Measurements from ENCODE around the gene CXCR4. TPM values are rescaled to one million over a fixed set of nuclear protein-coding genes. Genes with fewer than 3 reads are reported as not detected.

CXCR4 gene
- total RNA-seq, 1 experiment from 2014 or later = 1.1 TPM

GRCh38 chr2:136108463-136108862, 9.5 kb downstream of the CXCR4 start:
- ATAC-seq (no peak), DNase-seq (ENCODE audit: low read depth, low spot score) (no peak)
- peaks cover 28% of the 10 kb centered on the region for H3K27me3 ChIP-seq (ENCODE audit: control insufficient read depth, insufficient read depth, low read length)
- H3K4me1 ChIP-seq (ENCODE audit: control insufficient read depth, insufficient read depth, low read length) = no peaks in the 10 kb centered on the region
- H3K4me3 ChIP-seq (ENCODE audit: low read depth in 2 of 2, low read length in 2 of 2) = no peak overlapping the region
- in situ Hi-C loops (cut with HindIII; ENCODE audit: low pct_unique_long_range_greater_than_20kb, low sequenced_read_pairs) = no loop called here
- POLR2A ChIA-PET = no interaction called here
- BruUV-seq (replicated peaks) = no TSS peak
- TF ChIP-seq SIN3A (IDR thresholded peaks at IDR 0.05; ENCODE audit: borderline replicate concordance, insufficient read depth, low read depth, low read length) = no peak
- no peak for TF ChIP-seq POLR2AphosphoS5 (IDR thresholded peaks at IDR 0.05; ENCODE audit: low read depth, low read length)
- TF ChIP-seq, protein P1, sequence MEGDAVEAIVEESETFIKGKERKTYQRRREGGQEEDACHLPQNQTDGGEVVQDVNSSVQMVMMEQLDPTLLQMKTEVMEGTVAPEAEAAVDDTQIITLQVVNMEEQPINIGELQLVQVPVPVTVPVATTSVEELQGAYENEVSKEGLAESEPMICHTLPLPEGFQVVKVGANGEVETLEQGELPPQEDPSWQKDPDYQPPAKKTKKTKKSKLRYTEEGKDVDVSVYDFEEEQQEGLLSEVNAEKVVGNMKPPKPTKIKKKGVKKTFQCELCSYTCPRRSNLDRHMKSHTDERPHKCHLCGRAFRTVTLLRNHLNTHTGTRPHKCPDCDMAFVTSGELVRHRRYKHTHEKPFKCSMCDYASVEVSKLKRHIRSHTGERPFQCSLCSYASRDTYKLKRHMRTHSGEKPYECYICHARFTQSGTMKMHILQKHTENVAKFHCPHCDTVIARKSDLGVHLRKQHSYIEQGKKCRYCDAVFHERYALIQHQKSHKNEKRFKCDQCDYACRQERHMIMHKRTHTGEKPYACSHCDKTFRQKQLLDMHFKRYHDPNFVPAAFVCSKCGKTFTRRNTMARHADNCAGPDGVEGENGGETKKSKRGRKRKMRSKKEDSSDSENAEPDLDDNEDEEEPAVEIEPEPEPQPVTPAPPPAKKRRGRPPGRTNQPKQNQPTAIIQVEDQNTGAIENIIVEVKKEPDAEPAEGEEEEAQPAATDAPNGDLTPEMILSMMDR (IDR thresholded peaks at IDR 0.05) = no peak
- no peak for TF ChIP-seq REST (IDR thresholded peaks at IDR 0.05; ENCODE audit: insufficient read depth in 1 of 2, low read depth in 2 of 2, low read length in 1 of 2)
- no peak for TF ChIP-seq TCF7L2 (IDR thresholded peaks at IDR 0.05; ENCODE audit: low read depth, low read length)
- no peaks in the 10 kb centered on the region for H3K9me3 ChIP-seq (ENCODE audit: control insufficient read depth, insufficient read depth, low read depth, low read length)
- no peak overlapping the region for H3K27ac ChIP-seq (ENCODE audit: low read length)
- intact Hi-C loops (cut with micrococcal nuclease; ENCODE audit: unreplicated experiment) = no loop called here
- CTCF ChIA-PET = no interaction called here
- H3K36me3 ChIP-seq (ENCODE audit: control insufficient read depth, insufficient read depth, low read length) = no peaks in the 10 kb centered on the region

- Histone ChIP-seq H3K36me3 (ENCODE audit: control insufficient read depth, insufficient read depth, low read length) (no peaks in the 10 kb centered on the region), H3K27me3 (ENCODE audit: control insufficient read depth, insufficient read depth, low read length) (peaks cover 19% of the 10 kb centered on the region), H3K4me1 (ENCODE audit: control insufficient read depth, insufficient read depth, low read length) (no peaks in the 10 kb centered on the region), H3K9me3 (ENCODE audit: control insufficient read depth, insufficient read depth, low read depth, low read length) (no peaks in the 10 kb centered on the region), H3K27ac (ENCODE audit: low read length) (no peak overlapping the region), H3K4me3 (ENCODE audit: low read depth in 2 of 2, low read length in 2 of 2) (no peak overlapping the region)
- ATAC-seq (no peak), DNase-seq (ENCODE audit: low read depth, low spot score) (no peak)
- intact Hi-C loops (cut with micrococcal nuclease; ENCODE audit: unreplicated experiment) (no loop called here), in situ Hi-C loops (cut with HindIII; ENCODE audit: low pct_unique_long_range_greater_than_20kb, low sequenced_read_pairs) (no loop called here)
- no peak for TF ChIP-seq TCF7L2 (IDR thresholded peaks at IDR 0.05; ENCODE audit: low read depth, low read length)
- TF ChIP-seq, protein P1 (IDR thresholded peaks at IDR 0.05) = no peak
- no peak for TF ChIP-seq SIN3A (IDR thresholded peaks at IDR 0.05; ENCODE audit: borderline replicate concordance, insufficient read depth, low read depth, low read length)
- TF ChIP-seq POLR2AphosphoS5 (IDR thresholded peaks at IDR 0.05; ENCODE audit: low read depth, low read length) = no peak
- TF ChIP-seq REST (IDR thresholded peaks at IDR 0.05; ENCODE audit: insufficient read depth in 1 of 2, low read depth in 2 of 2, low read length in 1 of 2) = no peak
- ChIA-PET CTCF (no interaction called here), POLR2A (no interaction called here)
- BruUV-seq (replicated peaks) = no TSS peak
Observed at GRCh38 chr2:136107051-136108033, 10.6 kb downstream of the CXCR4 start.
